ENCODE results near the gene SPRTN. TPM values are rescaled to one million over a fixed set of nuclear protein-coding genes. Genes with fewer than 3 reads are reported as not detected.

The SPRTN gene
- total and polyA plus RNA-seq, 2 donors (not counting 3 experiments of a cell fraction or from before 2014, with no cell fraction given) = 15.4 to 16.1 TPM

GRCh38 chr1:231397886-231398671 is 60.0 kb downstream of the SPRTN start:
- FAIRE-seq = no peak
- no peaks in the 10 kb centered on the region for H3K9me3 ChIP-seq (replicated peaks; ENCODE audit: control insufficient read depth, insufficient read depth, low read length)
- no peak overlapping the region for H3K9ac ChIP-seq (replicated peaks; ENCODE audit: extremely low read depth, insufficient read depth, low read length)
- ChIA-PET POLR2A (no interaction called here), CTCF (interaction anchor here (2.2 kb wide), 1 partner anchor 28 kb away, joined by 5 read pairs; no protein-coding TSS in a partner anchor)
- BruUV-seq (replicated peaks) = no TSS peak
- TF ChIP-seq MYC (IDR thresholded peaks at IDR 0.05; ENCODE audit: low read depth, low read length) (no peak), JUN (IDR thresholded peaks at IDR 0.05; ENCODE audit: borderline replicate concordance, insufficient read depth, insufficient read length, low read depth) (no peak), EZH2 (IDR thresholded peaks at IDR 0.05; ENCODE audit: borderline replicate concordance, low read depth, low read length, severe bottlenecking) (no peak), GATA2 (IDR thresholded peaks at IDR 0.05; ENCODE audit: insufficient read depth, insufficient read length, low read depth, low read length) (no peak), CTCF (IDR thresholded peaks at IDR 0.05; ENCODE audit: extremely low read depth in 1 of 2, insufficient read depth in 1 of 2, low read depth in 1 of 2, low read length in 2 of 2) (no peak), MAX (IDR thresholded peaks at IDR 0.05; ENCODE audit: insufficient read depth, insufficient read length) (no peak), FOS (IDR thresholded peaks at IDR 0.05; ENCODE audit: borderline replicate concordance, insufficient read depth, low read length) (no peak), POLR2AphosphoS5 (IDR thresholded peaks at IDR 0.05; ENCODE audit: insufficient read depth, low read depth, low read length) (no peak), POLR2A (IDR thresholded peaks at IDR 0.05; ENCODE audit: low read depth, low read length) (no peak)
- no peak overlapping the region for H3K4me2 ChIP-seq (ENCODE audit: insufficient read depth, low read length)
- dilution Hi-C loops (cut with MboI; ENCODE audit: extremely low pct_ligation_motif_present, low sequenced_read_pairs) = no loop called here
- H2AFZ ChIP-seq (ENCODE audit: low read depth, low read length) = no peak overlapping the region
- intact Hi-C loops (cut with micrococcal nuclease) = loop anchor here (10.0 kb wide), 1 partner anchor 427 kb away; no protein-coding TSS in a partner anchor
- no peaks in the 10 kb centered on the region for H3K27me3 ChIP-seq (ENCODE audit: control insufficient read depth in 2 of 2, insufficient read depth in 2 of 2, low read length in 2 of 2)
- H3K9me1 ChIP-seq (replicated peaks; ENCODE audit: control insufficient read depth, extremely low read depth, insufficient read depth, low read length) = no peaks in the 10 kb centered on the region
- H3K79me2 ChIP-seq (ENCODE audit: control insufficient read depth, insufficient read depth, low read length) = peaks cover 69% of the 10 kb centered on the region
- no peak overlapping the region for H3K4me3 ChIP-seq (replicated peaks in 1 of 3; ENCODE audit: insufficient read depth in 1 of 3, low read depth in 1 of 3, low read length in 3 of 3)
- H3K27ac ChIP-seq (ENCODE audit: insufficient read depth, low read depth, low read length) = no peak overlapping the region
- no peaks in the 10 kb centered on the region for H4K20me1 ChIP-seq (replicated peaks; ENCODE audit: control insufficient read depth, extremely low read depth, insufficient read depth, low read length)
- DNase-seq (ENCODE audit: low read depth, low spot score) = no peak
- H3K4me1 ChIP-seq (ENCODE audit: control insufficient read depth, extremely low read depth, insufficient read depth, low read length) = peaks cover 36% of the 10 kb centered on the region
- peaks cover 0 to 2% of the 10 kb centered on the region in 2 experiments for H3K36me3 ChIP-seq (ENCODE audit: control insufficient read depth in 2 of 2, extremely low read depth in 1 of 2, insufficient read depth in 2 of 2, low read length in 2 of 2)
